Brain pericyte (primary cell): ENCODE measurements around the gene WT1.

Experiments used
- DNase-seq: peaks from one replicate; pipeline ENCODE4 v3.0.0-alpha.2; 2012; ENCODE audit warnings: low read depth, low spot score

Gene WT1

GRCh38 chr11:32438346-32438865, 3.1 kb upstream of the WT1 start:
- no peak for DNase-seq

- DNase-seq = no peak
Measured at GRCh38 chr11:32437495-32438345, 2.4 kb upstream of the WT1 start.

- DNase-seq = no peak
Measured at GRCh38 chr11:32436751-32437494, 1.6 kb upstream of the WT1 start.

GRCh38 chr11:32435942-32436750, 807 bp upstream of the WT1 start:
- DNase-seq = no peak

GRCh38 chr11:32435152-32435480, 223 bp downstream of the WT1 start:
- no peak for DNase-seq

- DNase-seq = no peak
Measured at GRCh38 chr11:32434356-32435151, 785 bp downstream of the WT1 start.

GRCh38 chr11:32433914-32434355, 1.4 kb downstream of the WT1 start:
- DNase-seq = no peak

GRCh38 chr11:32433101-32433913, 2.0 kb downstream of the WT1 start:
- no peak for DNase-seq

GRCh38 chr11:32432565-32432964, 2.8 kb downstream of the WT1 start:
- no peak for DNase-seq

GRCh38 chr11:32430568-32431381, 4.6 kb downstream of the WT1 start:
- DNase-seq = no peak

GRCh38 chr11:32429477-32429876, 5.9 kb downstream of the WT1 start:
- no peak for DNase-seq

GRCh38 chr11:32428665-32429303, 6.6 kb downstream of the WT1 start:
- DNase-seq = no peak

GRCh38 chr11:32427935-32428664, 7.2 kb downstream of the WT1 start:
- no peak for DNase-seq

- DNase-seq = no peak
Measured at GRCh38 chr11:32427616-32427934, 7.8 kb downstream of the WT1 start.

GRCh38 chr11:32426819-32427615, 8.3 kb downstream of the WT1 start:
- DNase-seq = no peak

- DNase-seq = no peak
Measured at GRCh38 chr11:32426192-32426591, 9.1 kb downstream of the WT1 start.

- no peak for DNase-seq
Measured at GRCh38 chr11:32425761-32426160, 9.6 kb downstream of the WT1 start.

- DNase-seq = no peak
Measured at GRCh38 chr11:32422545-32422944, 12.8 kb downstream of the WT1 start.
